Measurements from ENCODE around the gene EP400. TPM values are rescaled to one million over a fixed set of nuclear protein-coding genes. Genes with fewer than 3 reads are reported as not detected.

The EP400 gene
- total RNA-seq, 1 experiment from 2014 or later, result 9.7 TPM

- Histone ChIP-seq H3K27me3 (replicated peaks) (no peaks in the 10 kb centered on the region), H3K4me1 (replicated peaks) (peaks cover 81% of the 10 kb centered on the region), H3K27ac (peak overlapping the region; percentile 58), H3K9me3 (replicated peaks) (no peaks in the 10 kb centered on the region), H3K36me3 (peaks cover 71% of the 10 kb centered on the region), H3K4me3 (no peak overlapping the region)
- no peak for DNase-seq (ENCODE audit: low read depth in 1 of 2, low spot score in 2 of 2)
Observed at GRCh38 chr12:131987552-131987951, 37.8 kb downstream of the EP400 start.

- no peaks in the 10 kb centered on the region for H3K27me3 ChIP-seq (replicated peaks)
- peaks cover 72% of the 10 kb centered on the region for H3K36me3 ChIP-seq
- H3K4me1 ChIP-seq (replicated peaks), result peaks cover 79% of the 10 kb centered on the region
- no peak overlapping the region for H3K27ac ChIP-seq
- H3K4me3 ChIP-seq, result no peak overlapping the region
- no peaks in the 10 kb centered on the region for H3K9me3 ChIP-seq (replicated peaks)
- no peak for DNase-seq (ENCODE audit: low read depth in 1 of 2, low spot score in 2 of 2)
Observed at GRCh38 chr12:131988054-131988796, 38.5 kb downstream of the EP400 start.

- peaks cover 75% of the 10 kb centered on the region for H3K36me3 ChIP-seq
- H3K27ac ChIP-seq, result no peak overlapping the region; the same call in 1 of the 2 replicates
- H3K9me3 ChIP-seq (replicated peaks), result no peaks in the 10 kb centered on the region
- H3K4me1 ChIP-seq (replicated peaks), result peaks cover 71% of the 10 kb centered on the region
- no peak for DNase-seq (ENCODE audit: low read depth in 1 of 2, low spot score in 2 of 2)
- no peaks in the 10 kb centered on the region for H3K27me3 ChIP-seq (replicated peaks)
- H3K4me3 ChIP-seq, result no peak overlapping the region
Observed at GRCh38 chr12:131989021-131989420, 39.3 kb downstream of the EP400 start.

- Histone ChIP-seq H3K4me3 (no peak overlapping the region), H3K9me3 (replicated peaks) (no peaks in the 10 kb centered on the region), H3K36me3 (peaks cover 76% of the 10 kb centered on the region), H3K4me1 (replicated peaks) (peaks cover 68% of the 10 kb centered on the region), H3K27me3 (replicated peaks) (no peaks in the 10 kb centered on the region), H3K27ac (peak overlapping the region; percentile 92)
- DNase-seq (ENCODE audit: low read depth in 1 of 2, low spot score in 2 of 2), result peak; percentile 84 to 92
Observed at GRCh38 chr12:131990066-131990979, 40.6 kb downstream of the EP400 start.

GRCh38 chr12:131990980-131991305 lies 41.2 kb downstream of the EP400 start:
- peaks cover 71% of the 10 kb centered on the region for H3K36me3 ChIP-seq
- peak overlapping the region; percentile 8; the same call in 1 of the 2 replicates for H3K4me3 ChIP-seq
- H3K27ac ChIP-seq, result peak overlapping the region; percentile 92
- no peaks in the 10 kb centered on the region for H3K9me3 ChIP-seq (replicated peaks)
- H3K4me1 ChIP-seq (replicated peaks), result peaks cover 68% of the 10 kb centered on the region
- no peaks in the 10 kb centered on the region for H3K27me3 ChIP-seq (replicated peaks)
- no peak for DNase-seq (ENCODE audit: low read depth in 1 of 2, low spot score in 2 of 2)

GRCh38 chr12:131991816-131992430 lies 42.2 kb downstream of the EP400 start:
- H3K27me3 ChIP-seq (replicated peaks), result no peaks in the 10 kb centered on the region
- peaks cover 66% of the 10 kb centered on the region for H3K36me3 ChIP-seq
- peak; percentile 77 to 89 for DNase-seq (ENCODE audit: low read depth in 1 of 2, low spot score in 2 of 2)
- 0 out of 2 replicates have a peak overlapping the region, but pooled peaks have one; percentile 2 for H3K4me3 ChIP-seq
- H3K27ac ChIP-seq, result peak overlapping the region; percentile 92
- H3K4me1 ChIP-seq (replicated peaks), result peaks cover 59% of the 10 kb centered on the region
- no peaks in the 10 kb centered on the region for H3K9me3 ChIP-seq (replicated peaks)

GRCh38 chr12:131994589-131994988 lies 44.8 kb downstream of the EP400 start:
- Histone ChIP-seq H3K36me3 (peaks cover 46% of the 10 kb centered on the region), H3K9me3 (replicated peaks) (no peaks in the 10 kb centered on the region), H3K4me1 (replicated peaks) (peaks cover 35% of the 10 kb centered on the region), H3K27me3 (replicated peaks) (no peaks in the 10 kb centered on the region), H3K4me3 (no peak overlapping the region), H3K27ac (no peak overlapping the region)
- no peak for DNase-seq (ENCODE audit: low read depth in 1 of 2, low spot score in 2 of 2)

- no peak for DNase-seq (ENCODE audit: low read depth in 1 of 2, low spot score in 2 of 2)
- Histone ChIP-seq H3K36me3 (peaks cover 43% of the 10 kb centered on the region), H3K27me3 (replicated peaks) (no peaks in the 10 kb centered on the region), H3K4me3 (no peak overlapping the region), H3K4me1 (replicated peaks) (peaks cover 11% of the 10 kb centered on the region), H3K9me3 (replicated peaks) (no peaks in the 10 kb centered on the region), H3K27ac (no peak overlapping the region)
Observed at GRCh38 chr12:132000286-132000872, 50.6 kb downstream of the EP400 start.

- H3K36me3 ChIP-seq, result peaks cover 65% of the 10 kb centered on the region
- no peak overlapping the region for H3K4me3 ChIP-seq
- peaks cover 11% of the 10 kb centered on the region for H3K4me1 ChIP-seq (replicated peaks)
- no peaks in the 10 kb centered on the region for H3K27me3 ChIP-seq (replicated peaks)
- no peaks in the 10 kb centered on the region for H3K9me3 ChIP-seq (replicated peaks)
- DNase-seq (ENCODE audit: low read depth in 1 of 2, low spot score in 2 of 2), result peak in 1 of 2 experiments; percentile 50
- peak overlapping the region; percentile 68 for H3K27ac ChIP-seq
Observed at GRCh38 chr12:132003846-132004245, 54.1 kb downstream of the EP400 start.

GRCh38 chr12:132004946-132005345 lies 55.2 kb downstream of the EP400 start:
- Histone ChIP-seq H3K9me3 (replicated peaks) (no peaks in the 10 kb centered on the region), H3K27ac (no peak overlapping the region), H3K36me3 (peaks cover 66% of the 10 kb centered on the region), H3K4me3 (no peak overlapping the region), H3K27me3 (replicated peaks) (no peaks in the 10 kb centered on the region), H3K4me1 (replicated peaks) (peaks cover 17% of the 10 kb centered on the region)
- DNase-seq (ENCODE audit: low read depth in 1 of 2, low spot score in 2 of 2), result no peak

- no peak overlapping the region for H3K4me3 ChIP-seq
- H3K4me1 ChIP-seq (replicated peaks), result peaks cover 26% of the 10 kb centered on the region
- peaks cover 70% of the 10 kb centered on the region for H3K36me3 ChIP-seq
- DNase-seq (ENCODE audit: low read depth in 1 of 2, low spot score in 2 of 2), result no peak
- no peaks in the 10 kb centered on the region for H3K27me3 ChIP-seq (replicated peaks)
- H3K27ac ChIP-seq, result no peak overlapping the region
- H3K9me3 ChIP-seq (replicated peaks), result no peaks in the 10 kb centered on the region
Observed at GRCh38 chr12:132006056-132006680, 56.4 kb downstream of the EP400 start.

- Histone ChIP-seq H3K27ac (no peak overlapping the region), H3K4me1 (replicated peaks) (peaks cover 26% of the 10 kb centered on the region)
- no peak for DNase-seq (ENCODE audit: low read depth in 1 of 2, low spot score in 2 of 2)
Observed at GRCh38 chr12:132007041-132007440, 57.3 kb downstream of the EP400 start.

GRCh38 chr12:132009336-132009859 lies 59.7 kb downstream of the EP400 start:
- peaks cover 26% of the 10 kb centered on the region for H3K4me1 ChIP-seq (replicated peaks)
- H3K27ac ChIP-seq, result no peak overlapping the region
- H3K4me3 ChIP-seq, result no peak overlapping the region
- no peaks in the 10 kb centered on the region for H3K9me3 ChIP-seq (replicated peaks)
- peaks cover 83% of the 10 kb centered on the region for H3K36me3 ChIP-seq
- no peaks in the 10 kb centered on the region for H3K27me3 ChIP-seq (replicated peaks)
- DNase-seq (ENCODE audit: low read depth in 1 of 2, low spot score in 2 of 2), result no peak

More at GRCh38 chr12:132007041-132007440, 57.3 kb downstream of the EP400 start:
- Histone ChIP-seq H3K9me3 (replicated peaks) (no peaks in the 10 kb centered on the region), H3K4me3 (no peak overlapping the region), H3K27me3 (replicated peaks) (no peaks in the 10 kb centered on the region), H3K36me3 (peaks cover 75% of the 10 kb centered on the region)

Data from SJSA1 (cell line).